H1 (cell line): ENCODE measurements around the gene RBM47. TPM values are rescaled to one million over a fixed set of nuclear protein-coding genes. Genes with fewer than 3 reads are reported as not detected.

Source experiments
- CTCF ChIA-PET: fragments of 300-600 bp; sonication (Branson Sonifier 250); formaldehyde crosslinking; loops from one replicate; lab custom pipeline; 2021; ENCODE audit not compliant: partially characterized antibody; lab: Charles Lee
- POLR2A ChIA-PET: fragments of 300-600 bp; sonication (Branson Sonifier 250); formaldehyde crosslinking; loops from one replicate; lab custom pipeline; 2021; ENCODE audit warnings: inconsistent platforms; ENCODE audit not compliant: partially characterized antibody; lab: Charles Lee
- DNase-seq, 2 experiments: peaks; one replicate each; pipeline versions ENCODE4 v3.0.0 to v3.0.0-alpha.2; 2010 to 2022; ENCODE audit warnings: low spot score in 2 of 2, low read depth in 1 of 2, mixed read lengths in 1 of 2
- FAIRE-seq: peaks from 2 replicates; lab custom pipeline; 2011; peaks lifted over from hg19 to GRCh38; lab: Jason Lieb, UNC
- H2AFZ ChIP-seq: 2 replicates; pipeline ENCODE4 v1.8.1; 2012; ENCODE audit warnings: low read length, inconsistent platforms
- H2AK5ac ChIP-seq: 2 replicates; pipeline ENCODE4 v1.6.1; 2013; ENCODE audit warnings: low read depth, low read length
- H2BK120ac ChIP-seq: replicated peaks from 2 replicates; pipeline ENCODE3; 2013; ENCODE audit warnings: low read depth, low read length, inconsistent platforms
- H2BK12ac ChIP-seq: 2 replicates; pipeline ENCODE4 v1.6.1; 2013; ENCODE audit warnings: low read depth, low read length
- H2BK15ac ChIP-seq: 2 replicates; pipeline ENCODE4 v1.6.1; 2013; ENCODE audit warnings: low read length
- H2BK20ac ChIP-seq: 2 replicates; pipeline ENCODE4 v1.6.1; 2013; ENCODE audit warnings: low read length
- H2BK5ac ChIP-seq: 2 replicates; pipeline ENCODE4 v1.6.1; 2013; ENCODE audit warnings: low read depth, low read length
- H3K14ac ChIP-seq: 2 replicates; pipeline ENCODE4 v1.6.1; 2013; ENCODE audit warnings: inconsistent platforms; ENCODE audit not compliant: insufficient read length
- H3K18ac ChIP-seq: 2 replicates; pipeline ENCODE4 v1.6.1; 2013; ENCODE audit warnings: low read length; ENCODE audit errors: extremely low read depth
- H3K23ac ChIP-seq: 2 replicates; pipeline ENCODE4 v1.6.1; 2013; ENCODE audit warnings: inconsistent platforms; ENCODE audit not compliant: insufficient read length
- H3K23me2 ChIP-seq: 2 replicates; pipeline ENCODE4 v1.6.1; 2013; ENCODE audit warnings: low read depth, low read length
- H3K27ac ChIP-seq: 2 replicates; pipeline ENCODE4 v1.6.1; 2011; ENCODE audit warnings: low read depth, low read length, inconsistent platforms
- H3K27me3 ChIP-seq, 4 experiments: replicated peaks in 1 of 4; 1 replicate in 1 of 4; 2 replicates in 3 of 4; pipeline versions ENCODE4 v1.6.1 to v1.8.1; 2011 to 2013; ENCODE audit warnings: low read length in 3 of 4, mild to moderate bottlenecking in 3 of 4, inconsistent platforms in 2 of 4, mixed read lengths in 2 of 4, moderate library complexity in 1 of 4; ENCODE audit not compliant: control insufficient read depth in 3 of 4, insufficient read depth in 3 of 4; ENCODE audit errors: extremely low read depth in 1 of 4
- H3K36me3 ChIP-seq, 4 experiments: 2 replicates each; pipeline versions ENCODE4 v1.6.1 to v1.8.1; 2011 to 2013; ENCODE audit warnings: mild to moderate bottlenecking in 4 of 4, low read length in 3 of 4, moderate library complexity in 2 of 4, control low read depth in 1 of 4, inconsistent platforms in 1 of 4; ENCODE audit not compliant: insufficient read depth in 4 of 4, control insufficient read depth in 2 of 4
- H3K4ac ChIP-seq: replicated peaks from 2 replicates; pipeline ENCODE3; 2013; ENCODE audit warnings: low read length, low read depth, mixed read lengths, inconsistent platforms; ENCODE audit not compliant: insufficient read length
- H3K4me1 ChIP-seq, 4 experiments: replicated peaks in 1 of 4; 1 replicate in 1 of 4; 2 replicates in 3 of 4; pipeline versions ENCODE4 v1.6.1 to v1.8.1; 2011 to 2013; ENCODE audit warnings: low read length in 3 of 4, inconsistent platforms in 2 of 4, mixed read lengths in 1 of 4; ENCODE audit not compliant: insufficient read depth in 4 of 4, control insufficient read depth in 3 of 4
- H3K4me2 ChIP-seq, 2 experiments: 2 replicates each; pipeline versions ENCODE4 v1.6.1 to v1.8.1; 2011 to 2013; ENCODE audit warnings: low read depth in 2 of 2, low read length in 2 of 2, control low read depth in 1 of 2, inconsistent platforms in 1 of 2, mild to moderate bottlenecking in 1 of 2; ENCODE audit not compliant: insufficient read depth in 1 of 2
- H3K4me3 ChIP-seq, 4 experiments: fragments of 200-600, 300-600 bp in 1 of 4; sonication (generic), shearing (Covaris generic), sonication (Bioruptor Twin) in 1 of 4; 2 replicates each; pipeline versions ENCODE4 v1.5.1 to v1.8.1; 2011 to 2016; ENCODE audit warnings: low read length in 4 of 4, low read depth in 3 of 4, control low read depth in 2 of 4, inconsistent platforms in 2 of 4, mild to moderate bottlenecking in 2 of 4, mixed read lengths in 1 of 4, moderate library complexity in 1 of 4; ENCODE audit not compliant: insufficient read depth in 2 of 4; ENCODE audit errors: extremely low read depth in 1 of 4
- H3K56ac ChIP-seq: replicated peaks from 2 replicates; pipeline ENCODE3; 2013; ENCODE audit warnings: low read depth, mild to moderate bottlenecking, mixed read lengths, low read length, inconsistent platforms; ENCODE audit not compliant: insufficient read length
- H3K79me1 ChIP-seq: 2 replicates; pipeline ENCODE4 v1.6.1; 2013; ENCODE audit warnings: low read depth, low read length, control low read depth
- H3K79me2 ChIP-seq, 2 experiments: 2 replicates each; pipeline versions ENCODE4 v1.6.1 to v1.8.1; 2012 to 2013; ENCODE audit warnings: low read length in 2 of 2, mild to moderate bottlenecking in 2 of 2, inconsistent platforms in 1 of 2; ENCODE audit not compliant: insufficient read depth in 2 of 2, control insufficient read depth in 1 of 2
- H3K9ac ChIP-seq, 4 experiments: replicated peaks in 1 of 4; 1 replicate in 1 of 4; 2 replicates in 3 of 4; pipeline versions ENCODE4 v1.6.1 to v1.8.1; 2011 to 2013; ENCODE audit warnings: low read depth in 3 of 4, low read length in 3 of 4, control low read depth in 2 of 4, mild to moderate bottlenecking in 2 of 4, moderate library complexity in 2 of 4, inconsistent platforms in 1 of 4; ENCODE audit errors: extremely low read depth in 1 of 4
- H3K9me3 ChIP-seq, 2 experiments: 2 replicates each; pipeline versions ENCODE4 v1.6.1 to v1.8.1; 2012 to 2013; ENCODE audit warnings: mild to moderate bottlenecking in 2 of 2, moderate library complexity in 2 of 2, control low read depth in 1 of 2, inconsistent platforms in 1 of 2, low read depth in 1 of 2, low read length in 1 of 2, mixed read lengths in 1 of 2; ENCODE audit not compliant: insufficient read depth in 2 of 2
- H4K20me1 ChIP-seq, 2 experiments: replicated peaks in 1 of 2; 2 replicates each; pipeline versions ENCODE3 to v1.8.1; 2011 to 2013; ENCODE audit warnings: inconsistent platforms in 2 of 2, low read length in 2 of 2, mild to moderate bottlenecking in 1 of 2; ENCODE audit not compliant: insufficient read depth in 2 of 2, control insufficient read depth in 1 of 2
- H4K5ac ChIP-seq: 2 replicates; pipeline ENCODE4 v1.6.1; 2013; ENCODE audit warnings: low read length, low read depth, mixed read lengths, inconsistent platforms; ENCODE audit not compliant: insufficient read length
- H4K8ac ChIP-seq: 2 replicates; pipeline ENCODE4 v1.8.0; 2013; ENCODE audit warnings: mild to moderate bottlenecking, moderate library complexity, low read length, inconsistent platforms; ENCODE audit not compliant: insufficient read depth; ENCODE audit errors: extremely low read depth
- H4K91ac ChIP-seq: replicated peaks from 2 replicates; pipeline ENCODE3; 2013; ENCODE audit warnings: low read length, mixed read lengths, inconsistent platforms; ENCODE audit not compliant: insufficient read length
- TCF12 ChIP-seq: IDR thresholded peaks from 2 replicates; pipeline ENCODE4 v1.6.1; 2011; ENCODE audit warnings: low read depth, mild to moderate bottlenecking, low read length
- WGBS, 2 experiments: shearing (Covaris generic) in 1 of 2; methylation state at CpG; one replicate each; pipeline versions ENCODE4 v1.1.6 to v1.1.7; 2013 to 2015; ENCODE audit warnings: low lambda C conversion rate in 2 of 2, mixed read lengths in 2 of 2, inconsistent platforms in 1 of 2, low coverage in 1 of 2, missing lambda C conversion rate in 1 of 2; ENCODE audit not compliant: insufficient replicate concordance in 2 of 2, insufficient coverage in 1 of 2, insufficient read length in 1 of 2; ENCODE audit errors: extremely low coverage in 1 of 2, missing lambda C conversion rate in 1 of 2; 5-methylcytosine and 5-hydroxymethylcytosine counted together
- polyA plus RNA-seq, 7 experiments: library from polyadenylated mRNA; depleted of rRNA in 3 of 7; stranded (reverse) in 5 of 7; unstranded in 2 of 7; fragments of >200 nt in 5 of 7; fragments of 200-250 nt in 2 of 7; gene quantifications; 1 replicate in 5 of 7; 2 replicates in 1 of 7; 4 replicates in 1 of 7; pipeline versions ENCODE4 v1.2.1 to v1.2.3, GENCODE V29; 2011 to 2013; ENCODE audit warnings: missing spikeins in 2 of 7, mixed read lengths in 2 of 7
- total RNA-seq: library from RNA; stranded (reverse); fragmentation: NEBNext Ultra II Directional; extraction: Animal tissue kit (Norgen Biotek cat#: 25700); gene quantifications from 2 replicates; pipeline ENCODE4 v1.2.1, GENCODE V29; 2021

The RBM47 gene
- total and polyA plus RNA-seq, 2 of the 8 experiments (the other 6 are each of a cell fraction or from before 2014, with no cell fraction given), result 42.8 to 78.9 TPM

GRCh38 chr4:40412866-40413795 is 216.5 kb downstream of the RBM47 start:
- Histone ChIP-seq H4K5ac (no peak overlapping the region), H4K20me1 (no peaks in the 10 kb centered on the region), H3K27ac (no peak overlapping the region), H3K36me3 (no peaks in the 10 kb centered on the region), H3K23me2 (no peaks in the 10 kb centered on the region), H3K4ac (no peak overlapping the region), H2BK15ac (no peak overlapping the region), H2BK120ac (no peak overlapping the region), H2AFZ (no peak overlapping the region), H3K23ac (no peak overlapping the region), H3K4me2 (no peak overlapping the region), H3K4me1 (no peaks in the 10 kb centered on the region), H4K8ac (no peak overlapping the region), H2BK20ac (no peak overlapping the region), H3K79me1 (no peaks in the 10 kb centered on the region), H3K4me3 (no peak overlapping the region), H3K27me3 (no peaks in the 10 kb centered on the region), H4K91ac (no peak overlapping the region), H3K79me2 (no peaks in the 10 kb centered on the region), H3K14ac (no peak overlapping the region), H2AK5ac (no peak overlapping the region), H2BK12ac (no peak overlapping the region), H2BK5ac (no peak overlapping the region), H3K9ac (no peak overlapping the region), H3K9me3 (no peaks in the 10 kb centered on the region), H3K18ac (no peak overlapping the region), H3K56ac (no peak overlapping the region)
- CTCF ChIA-PET, result interaction anchor here (0.6 to 1.2 kb wide), 4 partner anchors 9 to 118 kb away, joined by 3 read pairs; no protein-coding TSS in a partner anchor
- 73% methylated on average over 10 of the region's 10 CpGs; no CpG with 5 or more reads in 1 of the 2 experiments for WGBS, 2 experiments
- POLR2A ChIA-PET, result interaction anchor here (1.0 kb wide), 1 partner anchor 10 kb away, joined by 3 read pairs; no protein-coding TSS in a partner anchor
- DNase-seq (no peak), FAIRE-seq (no peak)
- no peak for TF ChIP-seq TCF12
